Right cardiac atrium (tissue), 5 donors: ENCODE results near the gene ICAM4. TPM values are rescaled to one million over a fixed set of nuclear protein-coding genes. Genes with fewer than 3 reads are reported as not detected.
"Not testable (repeated sequence)": the region's sequence is repeated elsewhere in the genome, so short reads cannot be mapped to it uniquely, and the experiment has no call there.

Experiments used
- ATAC-seq, 2 donors: fragments of 200-7000 bp; cut with Tn5 transposase; one replicate each; pipeline versions ENCODE4 v1.8.0 to v1.9.1; 2020; ENCODE audit warnings: moderate library complexity in 2 of 2, mild to moderate bottlenecking in 1 of 2
- DNase-seq, 3 donors: peaks; one replicate each; pipeline ENCODE4 v3.0.0-alpha.2; 2020
- H3K27ac ChIP-seq: one replicate; pipeline ENCODE4 v1.5.1; 2013; ENCODE audit warnings: mild to moderate bottlenecking, low read length, control low read depth, moderate library complexity
- H3K27me3 ChIP-seq: one replicate; pipeline ENCODE4 v1.6.1; 2013; ENCODE audit not compliant: control insufficient read depth, insufficient read depth
- H3K4me1 ChIP-seq: one replicate; pipeline ENCODE4 v1.6.1; 2013; ENCODE audit warnings: low read length; ENCODE audit not compliant: control insufficient read depth, insufficient read depth
- H3K4me3 ChIP-seq: one replicate; pipeline ENCODE4 v1.5.1; 2013; ENCODE audit warnings: low read length, control low read depth
- H3K9me3 ChIP-seq: one replicate; pipeline ENCODE4 v1.6.1; 2013; ENCODE audit warnings: low read length; ENCODE audit not compliant: control insufficient read depth
- WGBS: extraction: QIAGEN DNeasy Blood & Tissue Kit; methylation state at CpG from one replicate; pipeline ENCODE4 v1.1.7; 2013; 5-methylcytosine and 5-hydroxymethylcytosine counted together
- intact Hi-C, 4 donors: fragments of 100-400 bp; cut with DNase I; formaldehyde crosslinking; loops; one replicate each; pipeline versions ENCODE4 v1.11.0 to v1.14.0; 2022 to 2023
- polyA plus RNA-seq: library from polyadenylated mRNA; stranded (reverse); fragments of 200-250 nt; gene quantifications from one replicate; pipeline ENCODE4 v1.2.3, GENCODE V29; 2013
- total RNA-seq, 4 donors: library from RNA; stranded (reverse); fragmentation: NEBNext Ultra II Directional; extraction: Animal tissue kit (Norgen Biotek cat#: 25700); gene quantifications; one replicate each; pipeline ENCODE4 v1.2.1, GENCODE V29; 2021
- donor health status: healthy with polysubstance abuse.
- donor health status: DM: no; HTN: yes; CAD: no.
- donor health status: DM: no; HTN: no; CAD: no.
- donor health status: DM: no; HTN: yes; CAD: no; lungs with severe emphysema.
- donor health status: DM: yes; HTN: yes; CAD: no.

ICAM4 gene
- total and polyA plus RNA-seq, 5 donors = 0.36 to 0.84 (median 0.59) TPM

GRCh38 chr19:10334588-10335351, 48.0 kb downstream of the ICAM4 start:
- no peaks in the 10 kb centered on the region for H3K4me1 ChIP-seq
- peak overlapping the region; percentile 50 for H3K4me3 ChIP-seq
- no peaks in the 10 kb centered on the region for H3K9me3 ChIP-seq
- no peaks in the 10 kb centered on the region for H3K27me3 ChIP-seq
- intact Hi-C loops = loop anchor here in 1 of 4 donors (10.0 kb wide), 1 partner anchor 60 kb away; the partner anchor contains the start of gene ICAM1
- H3K27ac ChIP-seq = peak overlapping the region; percentile 62
- 16% methylated on average over 59 of the region's 59 CpGs for WGBS
- peak; percentile 90 to 93 for ATAC-seq
- peak; percentile 97 to 98 (median 98) for DNase-seq

GRCh38 chr19:10335352-10335985, 48.7 kb downstream of the ICAM4 start:
- no peaks in the 10 kb centered on the region for H3K4me1 ChIP-seq
- no peak overlapping the region for H3K27ac ChIP-seq
- H3K4me3 ChIP-seq = no peak overlapping the region
- WGBS = 53% methylated on average over 26 of the region's 26 CpGs
- no peaks in the 10 kb centered on the region for H3K9me3 ChIP-seq
- no peak for ATAC-seq
- no peaks in the 10 kb centered on the region for H3K27me3 ChIP-seq
- intact Hi-C loops = loop anchor here in 1 of 4 donors (10.0 kb wide), 1 partner anchor 61 kb away; the partner anchor contains the start of gene ICAM1
- DNase-seq = peak; percentile 45 to 75 (median 70)

GRCh38 chr19:10336725-10337124, 50.0 kb downstream of the ICAM4 start:
- DNase-seq = not testable (repeated sequence)
- intact Hi-C loops = loop anchor here in 1 of 4 donors (10.0 kb wide), 1 partner anchor 62 kb away; the partner anchor contains the start of gene ICAM1

More at GRCh38 chr19:10336725-10337124, 50.0 kb downstream of the ICAM4 start:
- not testable (repeated sequence) for H3K4me3 ChIP-seq, H3K9me3 ChIP-seq, ATAC-seq, H3K27me3 ChIP-seq, H3K27ac ChIP-seq, H3K4me1 ChIP-seq
- 94% methylated on average over 9 of the region's 9 CpGs for WGBS

Other genes with a start within 250 kb of the ICAM4 start
- 10 to 100 TPM; 14.5 to 16.0 (median 15.2) TPM for gene SHFL, start 200.6 kb upstream of the ICAM4 start, total RNA-seq
- gene SHFL, start 200.6 kb upstream of the ICAM4 start, polyA plus RNA-seq = 16.0 TPM
- not detected for gene ANGPTL6, start 184.3 kb upstream of the ICAM4 start, total RNA-seq
- gene ANGPTL6, start 184.3 kb upstream of the ICAM4 start, polyA plus RNA-seq = 0.25 TPM
- gene PPAN, start 180.6 kb upstream of the ICAM4 start, total RNA-seq = 10 to 100 TPM; 16.5 to 29.4 (median 25.7) TPM
- gene PPAN, start 180.6 kb upstream of the ICAM4 start, polyA plus RNA-seq = 25.2 TPM
- gene P2RY11, start 175.3 kb upstream of the ICAM4 start, total RNA-seq = 1 to 10 TPM; 4.4 to 6.6 (median 4.9) TPM
- gene P2RY11, start 175.3 kb upstream of the ICAM4 start, polyA plus RNA-seq = 2.9 TPM
- gene EIF3G, start 167.1 kb upstream of the ICAM4 start, total RNA-seq = 100 to 1,000 TPM; 144 to 183 (median 158) TPM
- gene EIF3G, start 167.1 kb upstream of the ICAM4 start, polyA plus RNA-seq = 127 TPM
- gene DNMT1, start 92.0 kb upstream of the ICAM4 start, total RNA-seq = 10 to 100 TPM; 21.0 to 37.2 (median 30.3) TPM
- gene DNMT1, start 92.0 kb upstream of the ICAM4 start, polyA plus RNA-seq = 19.3 TPM
- gene S1PR2, start 55.6 kb upstream of the ICAM4 start, total RNA-seq = 10 to 100 TPM in 2 of 4 donors, 1 to 10 TPM in 2; 4.7 to 18.8 (median 9.5) TPM
- 3.5 TPM for gene S1PR2, start 55.6 kb upstream of the ICAM4 start, polyA plus RNA-seq
- 10 to 100 TPM; 54.1 to 65.4 (median 60.5) TPM for gene MRPL4, start 34.7 kb upstream of the ICAM4 start, total RNA-seq
- gene MRPL4, start 34.7 kb upstream of the ICAM4 start, polyA plus RNA-seq = 66.6 TPM
- 10 to 100 TPM in 2 of 4 donors, 1 to 10 TPM in 2; 8.4 to 14.5 (median 9.9) TPM for gene ICAM1, start 15.8 kb upstream of the ICAM4 start, total RNA-seq
- gene ICAM1, start 15.8 kb upstream of the ICAM4 start, polyA plus RNA-seq = 9.8 TPM
- gene ICAM5, start 3.0 kb downstream of the ICAM4 start, total RNA-seq = 1 to 10 TPM in 3 of 4 donors, under 1 TPM in 1; 0.93 to 1.6 (median 1.2) TPM
- gene ICAM5, start 3.0 kb downstream of the ICAM4 start, polyA plus RNA-seq = 0.86 TPM
- gene ZGLP1, start 22.9 kb downstream of the ICAM4 start, total RNA-seq = 1 to 10 TPM in 1 of 4 donors, under 1 TPM in 3; 0.80 to 1.3 (median 0.84) TPM
- 0.68 TPM for gene ZGLP1, start 22.9 kb downstream of the ICAM4 start, polyA plus RNA-seq
- 10 to 100 TPM; 13.2 to 20.7 (median 16.7) TPM for gene FDX2, start 29.1 kb downstream of the ICAM4 start, total RNA-seq
- 27.7 TPM for gene FDX2, start 29.1 kb downstream of the ICAM4 start, polyA plus RNA-seq
- gene RAVER1, start 46.6 kb downstream of the ICAM4 start, total RNA-seq = 10 to 100 TPM; 13.9 to 20.1 (median 15.1) TPM
- gene RAVER1, start 46.6 kb downstream of the ICAM4 start, polyA plus RNA-seq = 9.8 TPM
- 10 to 100 TPM; 16.0 to 20.6 (median 17.8) TPM for gene ICAM3, start 52.7 kb downstream of the ICAM4 start, total RNA-seq
- 7.2 TPM for gene ICAM3, start 52.7 kb downstream of the ICAM4 start, polyA plus RNA-seq
- gene TYK2, start 93.6 kb downstream of the ICAM4 start, total RNA-seq = 10 to 100 TPM; 56.3 to 77.0 (median 73.4) TPM
- gene TYK2, start 93.6 kb downstream of the ICAM4 start, polyA plus RNA-seq = 71.6 TPM
- 100 to 1,000 TPM; 131 to 133 (median 132) TPM for gene CDC37, start 116.6 kb downstream of the ICAM4 start, total RNA-seq
- 228 TPM for gene CDC37, start 116.6 kb downstream of the ICAM4 start, polyA plus RNA-seq
- 10 to 100 TPM in 3 of 4 donors, 1 to 10 TPM in 1; 8.4 to 14.2 (median 11.0) TPM for gene PDE4A, start 133.6 kb downstream of the ICAM4 start, total RNA-seq
- 5.5 TPM for gene PDE4A, start 133.6 kb downstream of the ICAM4 start, polyA plus RNA-seq
- 10 to 100 TPM; 48.0 to 74.6 (median 62.8) TPM for gene KEAP1, start 216.4 kb downstream of the ICAM4 start, total RNA-seq
- 51.9 TPM for gene KEAP1, start 216.4 kb downstream of the ICAM4 start, polyA plus RNA-seq
- gene S1PR5, start 230.5 kb downstream of the ICAM4 start, total RNA-seq = under 1 TPM in 3 of 4 donors, not detected in 1; 0.15 to 0.31 (median 0.19) TPM
- gene S1PR5, start 230.5 kb downstream of the ICAM4 start, polyA plus RNA-seq = 0.16 TPM